HG02623 (cell line): Measurements from ENCODE around the gene HOMER2.
"Not testable (repeated sequence)": the region's sequence is repeated elsewhere in the genome, so short reads cannot be mapped to it uniquely, and the experiment has no call there.

Experiments used
- ATAC-seq: cut with Tn5 transposase; IDR thresholded peaks from one replicate; pipeline ENCODE4 v1.9.1; 2021; ENCODE audit warnings: moderate library complexity; ENCODE audit not compliant: unreplicated experiment

Gene HOMER2

GRCh38 chr15:82966671-82967071 is 14.2 kb upstream of the HOMER2 start:
- peak; percentile 88 for ATAC-seq

- no peak for ATAC-seq
These were observed 12.4 kb upstream of the HOMER2 start for GRCh38 chr15:82964890-82965289.

GRCh38 chr15:82963471-82964341 is 11.2 kb upstream of the HOMER2 start:
- no peak for ATAC-seq

- no peak for ATAC-seq
These were observed 8.2 kb upstream of the HOMER2 start for GRCh38 chr15:82960766-82961165.

GRCh38 chr15:82959423-82959822 is 6.9 kb upstream of the HOMER2 start:
- no peak for ATAC-seq

GRCh38 chr15:82958638-82959037 is 6.1 kb upstream of the HOMER2 start:
- ATAC-seq: no peak

- no peak for ATAC-seq
These were observed 905 bp downstream of the HOMER2 start for GRCh38 chr15:82951472-82952157.

GRCh38 chr15:82950746-82951370 is 1.7 kb downstream of the HOMER2 start:
- peak; percentile 45 for ATAC-seq

- no peak for ATAC-seq
These were observed 2.2 kb downstream of the HOMER2 start for GRCh38 chr15:82950295-82950694.

- no peak for ATAC-seq
These were observed 6.3 kb downstream of the HOMER2 start for GRCh38 chr15:82946155-82946701.

- no peak for ATAC-seq
These were observed 7.2 kb downstream of the HOMER2 start for GRCh38 chr15:82945326-82945725.

GRCh38 chr15:82944821-82945220 is 7.7 kb downstream of the HOMER2 start:
- no peak for ATAC-seq

- ATAC-seq: no peak
These were observed 8.5 kb downstream of the HOMER2 start for GRCh38 chr15:82944056-82944455.

GRCh38 chr15:82943176-82943575 is 9.3 kb downstream of the HOMER2 start:
- ATAC-seq: no peak

- ATAC-seq: no peak
These were observed 9.8 kb downstream of the HOMER2 start for GRCh38 chr15:82942691-82943090.

- ATAC-seq: not testable (repeated sequence)
These were observed 12.8 kb downstream of the HOMER2 start for GRCh38 chr15:82939678-82940077.

GRCh38 chr15:82937712-82938058 is 14.8 kb downstream of the HOMER2 start:
- no peak for ATAC-seq

- no peak for ATAC-seq
These were observed 15.4 kb downstream of the HOMER2 start for GRCh38 chr15:82936966-82937711.

- no peak for ATAC-seq
These were observed 17.1 kb downstream of the HOMER2 start for GRCh38 chr15:82935382-82935781.

- ATAC-seq: no peak
These were observed 18.2 kb downstream of the HOMER2 start for GRCh38 chr15:82934100-82934880.
